BJ (cell line): ENCODE data around the gene BLOC1S3. TPM values are rescaled to one million over a fixed set of nuclear protein-coding genes. Genes with fewer than 3 reads are reported as not detected.
A peak's percentile ranks its signal among the peaks of the same experiment; 100 is the strongest.

Experiments
- CTCF ChIA-PET: fragments of 350-600 bp; formaldehyde crosslinking; extraction: SDS; loops from one replicate; lab custom pipeline; 2021; ENCODE audit warnings: antibody characterized with exemption, inconsistent platforms; lab: Yijun Ruan, JAX
- POLR2A ChIA-PET: fragments of 300-600 bp; sonication (Branson Sonifier 250); formaldehyde crosslinking; extraction: SDS; loops from one replicate; lab custom pipeline; 2021; ENCODE audit warnings: antibody characterized with exemption; lab: Charles Lee
- DNase-seq: peaks from one replicate; pipeline ENCODE4 v3.0.0-alpha.2; 2011; ENCODE audit warnings: low read depth
- H3K27me3 ChIP-seq: 2 replicates; pipeline ENCODE4 v1.6.0; 2011; ENCODE audit warnings: low read length; ENCODE audit not compliant: control insufficient read depth, insufficient read depth
- H3K36me3 ChIP-seq: 2 replicates; pipeline ENCODE4 v1.5.1; 2011; ENCODE audit warnings: low read length; ENCODE audit not compliant: control insufficient read depth, insufficient read depth
- H3K4me3 ChIP-seq: 2 replicates; pipeline ENCODE4 v1.5.1; 2011; ENCODE audit warnings: low read depth, mild to moderate bottlenecking, control low read depth, low read length
- polyA plus RNA-seq: library from polyadenylated mRNA; depleted of rRNA; stranded (reverse); fragments of >200 nt; gene quantifications from 2 replicates; pipeline ENCODE4 v1.2.3, GENCODE V29; 2011
- TF ChIP-seq, protein P1 (sequence below): IDR thresholded peaks from 2 replicates; pipeline ENCODE4 v1.5.1; 2011; ENCODE audit warnings: low read depth, mild to moderate bottlenecking, control low read depth, inconsistent platforms, low read length, moderate library complexity; ENCODE audit not compliant: insufficient read depth

BLOC1S3 gene
- polyA plus RNA-seq, 1 experiment = 8.3 TPM

DNA sequence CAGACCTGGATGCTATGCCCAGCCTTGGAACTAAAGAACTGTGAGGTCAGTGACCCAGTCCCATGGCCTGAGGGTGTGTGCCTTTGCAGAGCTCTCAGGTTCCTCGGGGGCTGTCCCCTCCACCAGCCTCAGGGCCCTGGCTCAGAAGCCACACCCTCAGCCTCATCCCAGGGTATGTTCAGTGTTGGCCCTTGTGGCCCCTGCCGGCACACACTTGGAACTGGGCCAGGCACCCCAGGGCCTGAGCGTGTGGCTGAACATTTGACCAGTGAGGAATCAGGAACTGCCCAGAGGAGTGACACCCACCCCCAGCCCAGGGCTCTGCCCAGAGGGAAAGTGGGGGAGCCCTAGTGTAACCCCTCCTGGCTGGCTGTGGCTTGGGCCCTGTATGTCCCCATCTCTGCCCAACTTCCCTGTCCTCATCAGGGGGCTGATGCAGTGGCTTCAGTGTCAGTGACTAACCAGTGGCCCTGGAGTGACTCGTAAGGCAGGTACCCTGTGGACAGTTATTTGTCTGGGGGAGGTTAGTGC is 27.8 kb upstream of the BLOC1S3 start:
- ChIA-PET CTCF (interaction anchor here (1.3 kb wide), 1 partner anchor 15 kb away, joined by 5 read pairs; no protein-coding TSS in a partner anchor), POLR2A (no interaction called here)
- TF ChIP-seq, protein P1, sequence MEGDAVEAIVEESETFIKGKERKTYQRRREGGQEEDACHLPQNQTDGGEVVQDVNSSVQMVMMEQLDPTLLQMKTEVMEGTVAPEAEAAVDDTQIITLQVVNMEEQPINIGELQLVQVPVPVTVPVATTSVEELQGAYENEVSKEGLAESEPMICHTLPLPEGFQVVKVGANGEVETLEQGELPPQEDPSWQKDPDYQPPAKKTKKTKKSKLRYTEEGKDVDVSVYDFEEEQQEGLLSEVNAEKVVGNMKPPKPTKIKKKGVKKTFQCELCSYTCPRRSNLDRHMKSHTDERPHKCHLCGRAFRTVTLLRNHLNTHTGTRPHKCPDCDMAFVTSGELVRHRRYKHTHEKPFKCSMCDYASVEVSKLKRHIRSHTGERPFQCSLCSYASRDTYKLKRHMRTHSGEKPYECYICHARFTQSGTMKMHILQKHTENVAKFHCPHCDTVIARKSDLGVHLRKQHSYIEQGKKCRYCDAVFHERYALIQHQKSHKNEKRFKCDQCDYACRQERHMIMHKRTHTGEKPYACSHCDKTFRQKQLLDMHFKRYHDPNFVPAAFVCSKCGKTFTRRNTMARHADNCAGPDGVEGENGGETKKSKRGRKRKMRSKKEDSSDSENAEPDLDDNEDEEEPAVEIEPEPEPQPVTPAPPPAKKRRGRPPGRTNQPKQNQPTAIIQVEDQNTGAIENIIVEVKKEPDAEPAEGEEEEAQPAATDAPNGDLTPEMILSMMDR = no peak
- Histone ChIP-seq H3K27me3 (peaks cover 5% of the 10 kb centered on the region), H3K4me3 (no peak overlapping the region), H3K36me3 (peaks cover 8% of the 10 kb centered on the region)
- no peak for DNase-seq

DNA sequence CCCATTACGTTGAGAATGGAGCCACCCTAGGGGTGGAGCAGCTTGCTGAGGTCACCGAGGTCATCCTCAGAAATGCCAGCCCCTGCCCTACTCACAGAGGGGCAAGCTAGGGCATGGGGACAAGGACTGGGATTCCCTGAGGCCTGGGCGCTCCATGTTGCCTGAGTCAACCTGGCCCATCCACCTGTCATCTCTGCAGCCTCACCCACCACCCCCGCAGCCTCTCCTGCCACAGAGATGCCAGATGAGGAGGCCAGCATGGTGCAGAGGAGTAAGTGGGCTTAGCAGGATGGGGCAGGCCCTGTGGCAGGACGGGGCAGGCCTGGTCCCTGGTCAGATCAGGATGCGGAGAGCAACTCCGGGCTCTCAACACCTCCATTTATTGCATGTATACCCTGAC is 27.3 kb upstream of the BLOC1S3 start:
- Histone ChIP-seq H3K27me3 (peaks cover 5% of the 10 kb centered on the region), H3K4me3 (no peak overlapping the region), H3K36me3 (peaks cover 5% of the 10 kb centered on the region)
- TF ChIP-seq, protein P1 = no peak
- CTCF ChIA-PET = no interaction called here
- DNase-seq = no peak
- POLR2A ChIA-PET = no interaction called here

DNA sequence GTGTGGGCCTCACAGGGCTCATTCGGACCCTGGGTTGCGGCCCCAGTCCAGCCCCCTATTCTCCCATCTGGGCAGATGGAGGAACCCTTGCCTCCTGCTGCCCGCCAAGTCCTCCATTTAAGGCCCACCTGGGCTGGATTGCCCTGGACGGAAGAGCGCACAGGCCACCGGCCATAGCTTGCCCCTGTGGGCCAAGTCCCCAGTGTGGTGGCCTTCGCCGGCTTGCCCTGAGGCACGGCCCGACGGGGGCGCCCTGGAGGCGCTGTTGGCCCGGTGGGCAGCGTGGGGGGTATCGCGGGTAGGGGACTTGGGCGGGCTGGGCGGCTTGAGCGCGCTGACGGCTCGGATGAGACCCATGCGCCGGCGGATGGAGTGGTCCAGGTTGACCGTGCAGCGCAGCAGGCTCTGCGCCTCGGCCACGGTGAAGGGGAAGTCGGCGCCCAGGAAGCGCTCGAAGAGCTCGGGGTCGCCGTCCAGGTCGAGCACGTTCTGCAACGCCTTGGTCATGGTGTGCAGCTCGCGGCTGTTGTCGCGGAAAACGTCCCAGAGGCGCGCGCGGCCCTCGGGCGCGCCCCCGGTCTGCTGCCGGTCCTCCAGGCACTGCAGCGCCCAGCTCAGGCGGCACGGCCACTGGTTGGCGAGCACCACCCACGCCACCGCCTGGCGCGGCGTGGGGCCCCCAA is 26.6 kb upstream of the BLOC1S3 start:
- CTCF ChIA-PET = interaction anchor here (1.4 kb wide), 2 partner anchors 11 to 97 kb away, joined by 3 to 5 read pairs; no protein-coding TSS in a partner anchor
- POLR2A ChIA-PET = no interaction called here
- Histone ChIP-seq H3K36me3 (peaks cover 3% of the 10 kb centered on the region; the same call in 1 of the 2 replicates), H3K4me3 (no peak overlapping the region; the same call in 1 of the 2 replicates), H3K27me3 (peaks cover 5% of the 10 kb centered on the region)
- DNase-seq = no peak
- TF ChIP-seq, protein P1 = no peak

DNA sequence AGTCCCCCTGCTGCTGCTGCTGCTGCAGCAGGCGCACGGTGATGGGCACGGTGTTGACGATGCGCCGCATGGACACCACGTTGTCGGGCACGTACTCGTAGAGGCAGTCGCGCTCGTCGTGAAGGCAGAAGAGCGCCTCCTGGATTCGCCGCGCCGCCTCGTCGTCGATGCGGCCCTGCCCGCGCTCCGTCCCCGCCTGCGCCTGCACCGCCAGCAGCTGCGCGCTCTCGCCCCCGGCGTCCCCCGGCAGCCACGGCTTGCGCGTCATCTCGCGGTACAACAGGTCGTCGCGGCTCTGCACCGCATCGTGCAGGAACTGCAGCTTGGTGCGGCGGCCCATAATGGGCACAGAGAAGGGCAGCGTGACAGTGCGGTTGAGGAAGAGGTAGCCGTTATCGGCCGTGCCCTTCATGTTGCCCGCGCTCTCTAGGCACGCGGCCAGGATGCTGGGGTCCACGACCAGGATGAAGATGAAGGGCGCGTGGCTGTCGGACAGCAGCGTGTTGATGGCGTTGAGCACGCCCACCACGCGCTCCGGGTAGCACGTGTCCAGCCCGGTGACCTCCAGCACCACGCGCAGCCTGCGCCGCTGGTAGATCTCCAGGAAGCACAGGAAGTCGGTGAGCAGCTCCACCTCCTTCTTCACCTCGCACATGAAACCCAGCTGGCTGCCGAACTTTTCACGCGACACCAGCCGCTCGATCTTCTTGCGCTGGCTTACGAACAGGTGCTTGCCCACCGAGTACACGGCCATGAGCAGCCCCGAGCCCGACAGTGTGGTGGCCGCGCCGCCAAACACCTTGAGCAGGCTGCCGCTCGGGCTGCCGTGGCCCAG is 25.9 kb upstream of the BLOC1S3 start:
- ChIA-PET POLR2A (no interaction called here), CTCF (interaction anchor here (1.4 kb wide), 2 partner anchors 12 to 96 kb away, joined by 3 to 5 read pairs; no protein-coding TSS in a partner anchor)
- no peak for DNase-seq
- TF ChIP-seq, protein P1 = 0 out of 2 replicates have a peak, but pooled peaks have one; percentile 6
- Histone ChIP-seq H3K36me3 (peaks cover 2% of the 10 kb centered on the region; the same call in 1 of the 2 replicates), H3K4me3 (peak overlapping the region; percentile 11; the same call in 1 of the 2 replicates), H3K27me3 (peaks cover 5% of the 10 kb centered on the region)
